ENCODE data around the gene ATP13A5. TPM values are rescaled to one million over a fixed set of nuclear protein-coding genes. Genes with fewer than 3 reads are reported as not detected.

ATP13A5 gene
- polyA plus RNA-seq, 1 donor, result 0.09 TPM

DNA sequence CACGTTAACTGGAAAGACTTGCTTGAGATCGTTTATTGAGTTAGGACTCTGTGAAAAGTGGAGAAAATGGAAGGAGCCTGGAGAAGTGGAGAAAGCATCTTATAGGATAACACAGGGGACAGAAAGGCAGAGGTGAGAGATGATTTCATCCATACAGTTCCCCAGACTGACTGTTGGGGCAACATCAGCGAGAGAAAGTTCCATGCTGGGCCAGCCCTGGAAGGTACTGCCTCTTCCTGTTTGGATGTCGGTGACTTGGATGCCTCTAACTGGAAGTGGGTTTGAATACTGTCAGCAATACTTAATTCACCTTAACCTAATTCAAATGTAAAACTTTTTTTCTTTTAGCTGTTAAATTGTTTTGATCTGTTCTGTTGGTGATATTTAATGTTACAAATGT lies 32.3 kb downstream of the ATP13A5 start:
- no peak overlapping the region for H3K27ac ChIP-seq (ENCODE audit: low read length)
- H3K27me3 ChIP-seq (ENCODE audit: control insufficient read depth, insufficient read depth, low read length), result no peaks in the 10 kb centered on the region
- H3K9me3 ChIP-seq (ENCODE audit: control insufficient read depth, low read depth, low read length), result no peaks in the 10 kb centered on the region
- H3K4me1 ChIP-seq (ENCODE audit: control insufficient read depth, insufficient read depth, low read length), result no peaks in the 10 kb centered on the region
- H3K36me3 ChIP-seq (ENCODE audit: control insufficient read depth, insufficient read depth, low read length), result no peaks in the 10 kb centered on the region
- 83% methylated on average over 1 of the region's 4 CpGs for WGBS (ENCODE audit: insufficient coverage, low lambda C conversion rate)
- H3K4me3 ChIP-seq (ENCODE audit: low read length), result no peak overlapping the region
- DNase-seq, result no peak

DNA sequence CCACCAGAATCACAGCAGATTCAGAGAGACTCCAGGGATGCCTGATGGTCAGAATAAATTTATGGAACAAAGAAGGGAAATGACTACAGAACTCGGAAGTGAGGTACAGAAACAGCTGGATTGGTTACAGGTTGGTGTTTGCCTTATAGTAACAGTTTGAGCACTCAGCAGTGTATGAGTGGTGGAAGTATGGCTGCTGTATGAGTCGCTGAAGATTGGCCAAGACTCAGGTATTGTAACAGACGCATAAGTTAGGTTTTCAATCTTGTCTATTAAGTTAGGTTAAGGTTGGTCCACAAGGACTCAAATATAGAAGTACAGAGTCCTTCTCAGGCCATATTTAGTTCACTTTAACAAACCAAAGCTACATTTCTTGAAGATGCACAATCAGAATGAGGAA lies 33.1 kb downstream of the ATP13A5 start:
- H3K36me3 ChIP-seq (ENCODE audit: control insufficient read depth, insufficient read depth, low read length), result no peaks in the 10 kb centered on the region
- no peak for DNase-seq
- H3K4me3 ChIP-seq (ENCODE audit: low read length), result no peak overlapping the region
- no peaks in the 10 kb centered on the region for H3K27me3 ChIP-seq (ENCODE audit: control insufficient read depth, insufficient read depth, low read length)
- WGBS (ENCODE audit: insufficient coverage, low lambda C conversion rate), result no CpG with 5 or more reads among the region's 3 CpGs
- H3K4me1 ChIP-seq (ENCODE audit: control insufficient read depth, insufficient read depth, low read length), result no peaks in the 10 kb centered on the region
- H3K9me3 ChIP-seq (ENCODE audit: control insufficient read depth, low read depth, low read length), result no peaks in the 10 kb centered on the region
- no peak overlapping the region for H3K27ac ChIP-seq (ENCODE audit: low read length)

DNA sequence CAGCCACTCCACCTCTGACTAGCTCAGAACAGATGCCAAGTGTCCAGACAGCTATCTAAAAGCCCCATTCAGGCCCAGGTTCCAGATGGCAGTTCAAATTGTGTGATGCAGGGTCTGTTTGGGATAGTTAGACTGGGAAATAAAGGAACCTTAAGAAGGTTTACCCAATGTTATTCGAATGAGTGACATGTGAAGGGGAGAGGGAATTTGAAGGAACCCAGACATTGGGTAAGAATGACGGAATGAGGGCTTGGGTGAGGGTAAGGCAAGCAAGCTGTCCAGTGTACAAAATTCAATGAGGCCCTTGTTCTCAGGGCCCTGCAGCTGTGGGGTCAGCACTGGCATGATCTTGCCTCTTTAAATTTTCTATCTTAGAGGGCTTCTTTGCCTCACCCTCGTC lies 34.1 kb downstream of the ATP13A5 start:
- H3K4me3 ChIP-seq (ENCODE audit: low read length), result no peak overlapping the region
- no peaks in the 10 kb centered on the region for H3K27me3 ChIP-seq (ENCODE audit: control insufficient read depth, insufficient read depth, low read length)
- 0% methylated on average over 1 of the region's 3 CpGs for WGBS (ENCODE audit: insufficient coverage, low lambda C conversion rate)
- DNase-seq, result no peak
- no peak overlapping the region for H3K27ac ChIP-seq (ENCODE audit: low read length)
- no peaks in the 10 kb centered on the region for H3K4me1 ChIP-seq (ENCODE audit: control insufficient read depth, insufficient read depth, low read length)
- H3K36me3 ChIP-seq (ENCODE audit: control insufficient read depth, insufficient read depth, low read length), result no peaks in the 10 kb centered on the region
- H3K9me3 ChIP-seq (ENCODE audit: control insufficient read depth, low read depth, low read length), result no peaks in the 10 kb centered on the region

DNA sequence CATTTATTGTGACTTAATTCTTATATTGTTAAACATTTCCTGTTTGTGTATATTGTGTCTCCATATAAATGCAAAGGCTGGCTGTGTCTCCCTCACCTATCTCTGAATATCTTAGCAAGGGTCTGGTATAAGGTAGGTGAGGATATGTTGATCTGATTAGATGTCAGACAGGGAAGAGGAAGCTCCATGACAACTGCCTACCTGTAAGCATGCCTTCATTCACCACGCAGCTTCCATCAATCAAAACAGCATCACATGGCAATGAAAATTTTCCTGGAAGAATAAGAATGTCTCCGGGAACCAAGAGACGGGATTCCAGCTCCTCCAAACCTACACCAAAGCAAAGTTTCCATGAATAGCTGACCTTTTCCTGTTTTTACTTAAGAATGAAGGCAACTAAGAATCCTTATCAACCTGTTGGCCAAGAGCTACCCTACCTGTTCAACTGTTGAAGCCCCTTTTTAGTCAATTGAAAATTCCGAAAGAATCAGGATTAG lies 34.8 kb downstream of the ATP13A5 start:
- Histone ChIP-seq H3K36me3 (ENCODE audit: control insufficient read depth, insufficient read depth, low read length) (no peaks in the 10 kb centered on the region), H3K9me3 (ENCODE audit: control insufficient read depth, low read depth, low read length) (no peaks in the 10 kb centered on the region), H3K27ac (ENCODE audit: low read length) (no peak overlapping the region), H3K4me1 (ENCODE audit: control insufficient read depth, insufficient read depth, low read length) (no peaks in the 10 kb centered on the region), H3K4me3 (ENCODE audit: low read length) (no peak overlapping the region), H3K27me3 (ENCODE audit: control insufficient read depth, insufficient read depth, low read length) (no peaks in the 10 kb centered on the region)
- no CpG with 5 or more reads among the region's 4 CpGs for WGBS (ENCODE audit: insufficient coverage, low lambda C conversion rate)
- no peak for DNase-seq

DNA sequence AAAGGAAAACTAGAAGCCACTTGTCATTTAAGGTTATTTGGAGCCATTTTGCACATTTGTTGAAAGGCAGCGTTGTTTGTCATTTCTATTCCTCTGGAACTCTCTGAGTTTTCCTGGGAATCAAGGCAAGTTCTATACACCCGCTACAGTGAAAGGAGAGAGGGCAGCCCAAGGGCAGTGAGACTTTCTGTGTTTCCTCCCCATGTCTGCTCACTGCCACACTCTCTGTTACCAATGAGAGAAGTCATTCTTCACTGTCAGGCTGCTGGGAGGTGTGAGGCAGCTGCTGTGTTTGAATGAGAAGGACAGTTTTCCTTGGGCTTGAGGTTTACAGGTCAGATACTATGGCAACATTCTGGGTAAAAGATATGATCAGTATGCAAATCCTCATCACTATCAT lies 36.0 kb downstream of the ATP13A5 start:
- H3K4me1 ChIP-seq (ENCODE audit: control insufficient read depth, insufficient read depth, low read length), result no peaks in the 10 kb centered on the region
- no peaks in the 10 kb centered on the region for H3K27me3 ChIP-seq (ENCODE audit: control insufficient read depth, insufficient read depth, low read length)
- WGBS (ENCODE audit: insufficient coverage, low lambda C conversion rate), result 71% methylated on average over 1 of the region's 2 CpGs
- DNase-seq, result no peak
- no peak overlapping the region for H3K27ac ChIP-seq (ENCODE audit: low read length)
- H3K4me3 ChIP-seq (ENCODE audit: low read length), result no peak overlapping the region
- H3K9me3 ChIP-seq (ENCODE audit: control insufficient read depth, low read depth, low read length), result no peaks in the 10 kb centered on the region
- no peaks in the 10 kb centered on the region for H3K36me3 ChIP-seq (ENCODE audit: control insufficient read depth, insufficient read depth, low read length)

DNA sequence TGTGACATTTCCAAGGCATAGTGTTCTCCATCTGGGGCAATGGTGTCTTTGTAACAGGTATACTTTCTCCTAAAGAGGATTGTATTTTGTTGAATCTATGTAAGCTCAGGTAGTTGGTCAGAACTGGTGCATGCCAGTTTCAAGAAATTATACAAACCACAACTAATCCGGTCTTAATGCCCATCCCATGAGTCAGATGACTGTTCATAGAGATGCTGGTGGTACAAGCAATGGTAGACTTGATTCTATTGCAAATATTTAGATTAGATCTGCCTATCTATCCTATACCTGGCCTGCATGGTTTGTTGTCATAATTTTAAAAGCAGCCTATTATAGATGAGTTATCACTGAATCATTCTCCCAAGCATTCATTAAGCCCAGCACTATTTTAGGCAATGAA lies 43.5 kb downstream of the ATP13A5 start:
- Histone ChIP-seq H3K36me3 (ENCODE audit: control insufficient read depth, insufficient read depth, low read length) (no peaks in the 10 kb centered on the region), H3K4me1 (ENCODE audit: control insufficient read depth, insufficient read depth, low read length) (no peaks in the 10 kb centered on the region), H3K27me3 (ENCODE audit: control insufficient read depth, insufficient read depth, low read length) (no peaks in the 10 kb centered on the region), H3K4me3 (ENCODE audit: low read length) (no peak overlapping the region), H3K27ac (ENCODE audit: low read length) (no peak overlapping the region), H3K9me3 (ENCODE audit: control insufficient read depth, low read depth, low read length) (no peaks in the 10 kb centered on the region)
- no CpG with 5 or more reads among the region's 1 CpG for WGBS (ENCODE audit: insufficient coverage, low lambda C conversion rate)
- no peak for DNase-seq

DNA sequence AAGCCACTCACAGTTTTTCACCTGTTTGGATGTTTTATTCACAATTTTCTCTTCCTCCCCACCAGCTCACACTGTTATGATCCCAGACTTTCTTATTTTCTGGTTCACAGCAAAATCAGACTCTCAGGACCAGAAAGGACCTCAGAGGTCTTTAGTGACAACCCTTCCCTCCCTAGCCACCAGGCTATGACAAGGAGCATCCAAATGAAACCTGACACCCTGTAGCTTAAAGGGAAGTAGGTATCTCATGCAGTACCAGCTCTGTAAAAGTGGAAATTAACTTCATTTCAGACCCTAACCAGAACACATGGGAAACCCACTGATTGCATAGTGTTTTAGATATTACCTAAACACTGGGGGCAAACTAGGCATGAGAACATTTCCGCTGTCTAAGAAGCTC lies 45.3 kb downstream of the ATP13A5 start:
- Histone ChIP-seq H3K27me3 (ENCODE audit: control insufficient read depth, insufficient read depth, low read length) (no peaks in the 10 kb centered on the region), H3K4me3 (ENCODE audit: low read length) (no peak overlapping the region), H3K9me3 (ENCODE audit: control insufficient read depth, low read depth, low read length) (no peaks in the 10 kb centered on the region), H3K36me3 (ENCODE audit: control insufficient read depth, insufficient read depth, low read length) (no peaks in the 10 kb centered on the region), H3K4me1 (ENCODE audit: control insufficient read depth, insufficient read depth, low read length) (no peaks in the 10 kb centered on the region), H3K27ac (ENCODE audit: low read length) (no peak overlapping the region)
- DNase-seq, result no peak
- no CpG with 5 or more reads among the region's 1 CpG for WGBS (ENCODE audit: insufficient coverage, low lambda C conversion rate)

DNA sequence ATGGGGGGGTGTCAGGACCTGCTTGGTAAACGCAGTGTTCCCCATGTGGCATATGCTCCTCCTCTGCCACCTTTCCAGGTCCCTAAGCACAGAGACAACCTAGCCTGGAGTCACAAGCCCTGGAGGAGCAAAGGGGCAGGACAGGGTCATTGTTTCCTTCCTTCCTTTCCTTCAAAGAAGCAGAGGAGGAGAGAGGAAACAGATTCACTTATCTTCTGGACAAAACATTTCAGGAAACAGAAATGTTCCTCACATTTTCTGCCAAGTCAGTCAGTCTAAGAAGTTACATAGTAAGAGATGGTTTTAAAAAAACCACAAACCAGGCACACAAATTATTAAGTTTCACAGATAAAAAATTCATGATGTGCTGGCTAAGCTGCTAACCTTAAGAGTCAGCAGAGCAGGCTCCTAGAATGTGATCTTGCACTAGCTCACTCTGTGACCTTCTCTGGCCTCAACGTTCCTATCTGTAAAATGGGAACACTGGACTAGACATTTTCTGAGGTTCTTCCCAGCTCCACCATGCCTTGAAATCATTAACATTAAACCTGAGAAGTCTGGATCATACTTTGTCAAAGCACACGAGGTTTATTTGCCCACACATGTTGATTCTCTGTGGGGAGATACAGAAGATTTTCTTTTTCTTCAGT lies 47.9 kb downstream of the ATP13A5 start:
- no peak overlapping the region for H3K4me3 ChIP-seq (ENCODE audit: low read length)
- H3K27ac ChIP-seq (ENCODE audit: low read length), result no peak overlapping the region
- H3K4me1 ChIP-seq (ENCODE audit: control insufficient read depth, insufficient read depth, low read length), result no peaks in the 10 kb centered on the region
- no peaks in the 10 kb centered on the region for H3K27me3 ChIP-seq (ENCODE audit: control insufficient read depth, insufficient read depth, low read length)
- no peaks in the 10 kb centered on the region for H3K36me3 ChIP-seq (ENCODE audit: control insufficient read depth, insufficient read depth, low read length)
- WGBS (ENCODE audit: insufficient coverage, low lambda C conversion rate), result 80% methylated on average over 1 of the region's 3 CpGs
- no peaks in the 10 kb centered on the region for H3K9me3 ChIP-seq (ENCODE audit: control insufficient read depth, low read depth, low read length)
- no peak for DNase-seq

DNA sequence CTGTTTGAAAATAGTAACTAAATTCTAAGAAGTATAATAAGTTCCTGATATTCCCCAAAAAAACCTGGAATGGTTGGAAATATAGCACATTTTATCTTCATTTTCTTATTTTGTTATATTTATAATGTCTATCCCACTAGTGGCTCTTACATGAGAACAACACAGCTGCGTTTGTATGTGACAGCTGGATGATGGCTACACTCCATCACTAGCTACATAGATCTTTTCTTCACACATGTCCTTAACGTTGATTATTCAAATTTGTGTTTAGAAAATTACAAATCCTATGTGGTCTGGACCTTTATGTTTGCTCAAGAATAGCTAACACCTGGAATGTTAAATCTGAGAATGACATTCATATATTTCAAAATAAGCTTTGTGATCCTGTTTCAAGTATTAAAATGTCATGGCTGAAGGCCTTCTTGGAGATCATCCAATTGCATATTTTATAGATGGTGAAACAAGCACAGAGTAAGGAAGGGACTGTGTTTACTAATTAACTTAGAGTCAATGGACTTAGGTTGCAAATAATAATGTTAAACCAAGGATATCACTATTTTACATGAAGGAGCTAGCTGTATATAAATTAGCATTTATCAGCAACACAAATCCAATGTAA lies 60.8 kb downstream of the ATP13A5 start:
- Histone ChIP-seq H3K27ac (ENCODE audit: low read length) (no peak overlapping the region), H3K36me3 (ENCODE audit: control insufficient read depth, insufficient read depth, low read length) (no peaks in the 10 kb centered on the region), H3K4me3 (ENCODE audit: low read length) (no peak overlapping the region), H3K4me1 (ENCODE audit: control insufficient read depth, insufficient read depth, low read length) (no peaks in the 10 kb centered on the region), H3K27me3 (ENCODE audit: control insufficient read depth, insufficient read depth, low read length) (no peaks in the 10 kb centered on the region), H3K9me3 (ENCODE audit: control insufficient read depth, low read depth, low read length) (no peaks in the 10 kb centered on the region)
- 40% methylated on average over 1 of the region's 2 CpGs for WGBS (ENCODE audit: insufficient coverage, low lambda C conversion rate)
- no peak for DNase-seq

DNA sequence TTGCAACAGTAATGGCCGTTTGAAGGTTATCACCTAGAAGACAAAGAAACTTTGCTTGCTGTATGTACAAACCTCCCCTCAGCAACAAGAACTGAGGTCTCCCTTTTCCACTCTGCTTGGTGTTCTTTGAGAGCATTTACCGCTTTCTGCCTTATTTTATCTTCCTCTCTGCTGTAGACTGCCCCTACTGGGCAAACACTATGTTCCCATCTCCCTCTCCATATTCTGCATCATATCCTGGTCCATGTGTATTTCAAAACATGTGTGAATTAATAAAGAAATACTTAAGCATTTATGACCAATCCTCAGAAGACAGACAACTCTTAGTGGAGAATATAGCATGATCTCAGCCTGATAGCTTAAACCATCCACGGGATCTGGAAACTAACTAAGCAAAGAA lies 64.4 kb downstream of the ATP13A5 start:
- no peak overlapping the region for H3K4me3 ChIP-seq (ENCODE audit: low read length)
- WGBS (ENCODE audit: insufficient coverage, low lambda C conversion rate), result 100% methylated on average over 1 of the region's 3 CpGs
- no peaks in the 10 kb centered on the region for H3K4me1 ChIP-seq (ENCODE audit: control insufficient read depth, insufficient read depth, low read length)
- no peak for DNase-seq
- H3K27ac ChIP-seq (ENCODE audit: low read length), result no peak overlapping the region
- no peaks in the 10 kb centered on the region for H3K36me3 ChIP-seq (ENCODE audit: control insufficient read depth, insufficient read depth, low read length)
- no peaks in the 10 kb centered on the region for H3K27me3 ChIP-seq (ENCODE audit: control insufficient read depth, insufficient read depth, low read length)
- no peaks in the 10 kb centered on the region for H3K9me3 ChIP-seq (ENCODE audit: control insufficient read depth, low read depth, low read length)
